ENCODE results near the gene NEDD4. TPM values are rescaled to one million over a fixed set of nuclear protein-coding genes. Genes with fewer than 3 reads are reported as not detected.
"Not testable (repeated sequence)": the region's sequence is repeated elsewhere in the genome, so short reads cannot be mapped to it uniquely, and the experiment has no call there.

NEDD4 gene
- total RNA-seq, 4 donors from 2014 or later, result 16.1 to 55.3 (median 26.6) TPM

DNA sequence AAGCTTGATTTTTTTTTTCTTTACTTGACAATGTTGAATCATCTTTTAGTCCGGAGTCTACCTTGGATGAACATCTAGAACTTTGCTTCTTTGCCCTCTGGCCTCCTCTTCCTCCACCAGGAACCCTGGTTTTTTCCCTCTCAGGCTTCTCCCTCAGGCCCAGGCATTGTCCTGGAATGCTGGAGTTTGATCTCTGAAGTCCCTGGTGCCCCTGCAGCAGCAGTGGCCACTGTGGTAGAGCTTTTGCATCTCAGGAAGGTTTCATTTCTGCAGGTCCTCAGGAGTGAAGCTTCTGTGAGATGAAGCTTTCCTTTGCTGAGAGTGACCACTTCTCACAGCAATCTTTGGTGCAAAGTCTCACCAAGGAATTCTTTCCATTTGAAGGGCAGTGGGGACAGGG lies 39.0 kb upstream of the NEDD4 start:
- no peaks in the 10 kb centered on the region for H3K36me3 ChIP-seq
- H3K9me3 ChIP-seq, result no peaks in the 10 kb centered on the region
- 88% methylated on average over 1 of the region's 1 CpG for WGBS

DNA sequence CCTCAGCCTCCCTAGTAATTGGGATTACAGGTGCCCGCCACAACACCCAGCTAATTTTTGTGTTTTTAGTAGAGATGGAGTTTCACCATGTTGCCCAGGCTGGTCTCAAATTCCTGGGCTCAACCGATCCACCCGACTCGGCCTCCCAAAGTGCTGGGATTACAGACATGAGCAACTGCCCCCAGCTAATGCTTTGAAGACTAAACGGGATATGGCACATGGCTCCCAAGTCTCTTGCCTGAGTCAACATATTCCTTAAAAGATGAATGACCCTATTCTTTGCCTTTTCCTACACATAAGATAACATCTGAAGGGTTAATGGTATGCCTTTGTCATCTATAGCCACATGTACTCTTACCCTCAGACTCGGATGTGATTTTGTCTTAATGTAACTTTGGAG lies 38.4 kb upstream of the NEDD4 start:
- DNase-seq (ENCODE audit: low spot score in 2 of 2), result no peak
- no peaks in the 10 kb centered on the region for H3K9me3 ChIP-seq
- WGBS, result 87% methylated on average over 6 of the region's 6 CpGs
- H3K36me3 ChIP-seq, result no peaks in the 10 kb centered on the region
- H3K27ac ChIP-seq, result no peak overlapping the region
- no peaks in the 10 kb centered on the region for H3K27me3 ChIP-seq
- TF ChIP-seq POLR2AphosphoS5 (IDR thresholded peaks at IDR 0.05) (no peak), POLR2A (IDR thresholded peaks at IDR 0.05) (no peak), EP300 (IDR thresholded peaks at IDR 0.05) (no peak)
- TF ChIP-seq, protein P1, sequence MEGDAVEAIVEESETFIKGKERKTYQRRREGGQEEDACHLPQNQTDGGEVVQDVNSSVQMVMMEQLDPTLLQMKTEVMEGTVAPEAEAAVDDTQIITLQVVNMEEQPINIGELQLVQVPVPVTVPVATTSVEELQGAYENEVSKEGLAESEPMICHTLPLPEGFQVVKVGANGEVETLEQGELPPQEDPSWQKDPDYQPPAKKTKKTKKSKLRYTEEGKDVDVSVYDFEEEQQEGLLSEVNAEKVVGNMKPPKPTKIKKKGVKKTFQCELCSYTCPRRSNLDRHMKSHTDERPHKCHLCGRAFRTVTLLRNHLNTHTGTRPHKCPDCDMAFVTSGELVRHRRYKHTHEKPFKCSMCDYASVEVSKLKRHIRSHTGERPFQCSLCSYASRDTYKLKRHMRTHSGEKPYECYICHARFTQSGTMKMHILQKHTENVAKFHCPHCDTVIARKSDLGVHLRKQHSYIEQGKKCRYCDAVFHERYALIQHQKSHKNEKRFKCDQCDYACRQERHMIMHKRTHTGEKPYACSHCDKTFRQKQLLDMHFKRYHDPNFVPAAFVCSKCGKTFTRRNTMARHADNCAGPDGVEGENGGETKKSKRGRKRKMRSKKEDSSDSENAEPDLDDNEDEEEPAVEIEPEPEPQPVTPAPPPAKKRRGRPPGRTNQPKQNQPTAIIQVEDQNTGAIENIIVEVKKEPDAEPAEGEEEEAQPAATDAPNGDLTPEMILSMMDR (IDR thresholded peaks at IDR 0.05), result no peak
- no peak overlapping the region for H3K4me3 ChIP-seq
- H3K4me1 ChIP-seq, result no peaks in the 10 kb centered on the region

More for the DNA sequence above, 39.0 kb upstream of the NEDD4 start:
- DNase-seq (ENCODE audit: low spot score in 2 of 2), result no peak
- Histone ChIP-seq H3K4me1 (no peaks in the 10 kb centered on the region), H3K27ac (no peak overlapping the region), H3K27me3 (no peaks in the 10 kb centered on the region), H3K4me3 (no peak overlapping the region)
- TF ChIP-seq, protein P1 (IDR thresholded peaks at IDR 0.05), result no peak
- TF ChIP-seq POLR2A (IDR thresholded peaks at IDR 0.05), result no peak
- no peak for TF ChIP-seq EP300 (IDR thresholded peaks at IDR 0.05)
- TF ChIP-seq POLR2AphosphoS5 (IDR thresholded peaks at IDR 0.05), result no peak

- Histone ChIP-seq H3K4me1 (no peaks in the 10 kb centered on the region), H3K27ac (no peak overlapping the region), H3K36me3 (no peaks in the 10 kb centered on the region), H3K9me3 (no peaks in the 10 kb centered on the region), H3K4me3 (no peak overlapping the region), H3K27me3 (no peaks in the 10 kb centered on the region)
- DNase-seq (ENCODE audit: low spot score in 2 of 2), result no peak
- 84% methylated on average over 4 of the region's 4 CpGs for WGBS
- TF ChIP-seq, protein P1 (IDR thresholded peaks at IDR 0.05), result no peak
- no peak for TF ChIP-seq POLR2AphosphoS5 (IDR thresholded peaks at IDR 0.05)
- TF ChIP-seq EP300 (IDR thresholded peaks at IDR 0.05), result no peak
- no peak for TF ChIP-seq POLR2A (IDR thresholded peaks at IDR 0.05)
Observed at GRCh38 chr15:56031402-56031801, 38.0 kb upstream of the NEDD4 start.

DNA sequence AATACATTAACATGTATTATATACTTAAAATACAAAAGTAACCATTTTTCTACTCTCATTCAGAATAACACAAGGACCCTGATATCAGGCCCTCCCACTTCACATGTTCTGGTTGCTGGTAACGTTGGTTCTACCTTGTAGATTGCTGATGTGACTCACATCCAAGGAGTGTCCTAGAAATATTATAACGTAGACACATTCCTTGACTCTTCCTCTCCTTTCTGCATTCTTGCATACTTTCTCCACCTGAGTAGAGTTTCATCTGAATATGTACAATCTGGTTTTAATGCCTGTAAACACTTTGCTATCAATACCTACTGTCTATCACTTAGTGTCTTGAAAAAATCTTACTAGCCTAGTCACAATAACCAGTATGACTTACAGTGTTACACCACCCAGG lies 35.0 kb upstream of the NEDD4 start:
- 79% methylated on average over 2 of the region's 2 CpGs for WGBS
- TF ChIP-seq, protein P1 (IDR thresholded peaks at IDR 0.05), result no peak
- no peak for TF ChIP-seq POLR2A (IDR thresholded peaks at IDR 0.05)
- TF ChIP-seq POLR2AphosphoS5 (IDR thresholded peaks at IDR 0.05), result no peak
- no peak for TF ChIP-seq EP300 (IDR thresholded peaks at IDR 0.05)

GRCh38 chr15:56023160-56023559 lies 29.7 kb upstream of the NEDD4 start:
- H3K27me3 ChIP-seq; DNase-seq (ENCODE audit: low spot score in 2 of 2); H3K4me3 ChIP-seq; H3K27ac ChIP-seq; H3K4me1 ChIP-seq; H3K9me3 ChIP-seq; H3K36me3 ChIP-seq: not testable (repeated sequence)
- 85% methylated on average over 7 of the region's 7 CpGs for WGBS

More for the DNA sequence above, 35.0 kb upstream of the NEDD4 start:
- no peak overlapping the region for H3K4me3 ChIP-seq
- no peaks in the 10 kb centered on the region for H3K9me3 ChIP-seq
- H3K27ac ChIP-seq, result no peak overlapping the region
- H3K27me3 ChIP-seq, result no peaks in the 10 kb centered on the region
- no peaks in the 10 kb centered on the region for H3K36me3 ChIP-seq
- no peaks in the 10 kb centered on the region for H3K4me1 ChIP-seq
- DNase-seq (ENCODE audit: low spot score in 2 of 2), result no peak

DNA sequence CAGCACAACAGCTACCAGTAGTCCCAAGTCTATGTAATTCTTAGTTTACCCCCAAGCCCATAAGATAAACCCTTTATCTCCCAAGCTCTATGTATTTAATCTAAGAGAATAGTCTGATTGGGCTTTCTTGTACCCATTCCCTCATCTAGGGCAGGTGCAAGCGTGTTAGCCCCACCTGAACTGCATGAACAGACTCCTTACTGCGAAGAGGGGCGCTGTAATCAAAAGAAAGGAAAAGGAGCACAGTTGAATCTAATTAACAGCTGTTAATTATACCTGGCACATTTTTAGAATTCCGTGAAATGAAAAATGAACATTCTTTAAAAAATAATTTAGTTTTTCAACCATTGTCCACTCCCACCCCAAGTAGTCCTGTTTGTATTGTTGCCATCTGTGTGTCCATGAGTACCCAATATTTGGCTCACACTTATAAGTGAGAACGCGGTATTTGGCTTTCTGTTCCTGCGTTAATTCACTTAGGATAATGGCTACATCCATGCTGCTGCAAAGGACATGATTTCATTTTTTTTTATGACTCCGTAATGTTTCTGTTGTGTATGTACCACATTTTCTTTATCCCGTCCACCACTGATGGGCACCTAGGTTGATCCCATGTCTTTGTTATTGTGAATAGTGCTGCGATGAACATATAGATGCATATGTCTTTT lies 26.5 kb upstream of the NEDD4 start:
- Histone ChIP-seq H3K27ac (no peak overlapping the region), H3K9me3 (no peaks in the 10 kb centered on the region), H3K36me3 (no peaks in the 10 kb centered on the region), H3K4me3 (no peak overlapping the region), H3K4me1 (peaks cover 4% of the 10 kb centered on the region), H3K27me3 (no peaks in the 10 kb centered on the region)
- no peak for TF ChIP-seq EP300 (IDR thresholded peaks at IDR 0.05)
- no peak for TF ChIP-seq POLR2AphosphoS5 (IDR thresholded peaks at IDR 0.05)
- TF ChIP-seq, protein P1 (IDR thresholded peaks at IDR 0.05), result no peak
- TF ChIP-seq POLR2A (IDR thresholded peaks at IDR 0.05), result no peak
- no peak for DNase-seq (ENCODE audit: low spot score in 2 of 2)
- WGBS, result 95% methylated on average over 10 of the region's 10 CpGs
